Stimulated activated CD4-positive, alpha-beta T cell treated with anti-CD3 and anti-CD28 coated beads, TNF-alpha, amount 100 ng/mL, for 24 hours (primary cell): ENCODE data around the gene IGF2R.

ENCODE experiments used
- DNase-seq, 3 experiments: peaks; one replicate each; pipeline ENCODE4 v3.0.0-alpha.2; 2020; ENCODE audit warnings: low read depth in 3 of 3

The IGF2R gene

GRCh38 chr6:160024152-160024551 lies 55.3 kb downstream of the IGF2R start:
- no peak for DNase-seq

GRCh38 chr6:160027076-160027475 lies 58.2 kb downstream of the IGF2R start:
- no peak for DNase-seq

GRCh38 chr6:160027931-160028330 lies 59.0 kb downstream of the IGF2R start:
- no peak for DNase-seq

- DNase-seq = no peak
These were observed 59.8 kb downstream of the IGF2R start for GRCh38 chr6:160028487-160029275.

- DNase-seq = no peak
These were observed 60.6 kb downstream of the IGF2R start for GRCh38 chr6:160029525-160029924.

- no peak for DNase-seq
These were observed 61.2 kb downstream of the IGF2R start for GRCh38 chr6:160030103-160030502.

GRCh38 chr6:160031442-160031841 lies 62.6 kb downstream of the IGF2R start:
- DNase-seq = no peak

GRCh38 chr6:160031871-160032270 lies 63.0 kb downstream of the IGF2R start:
- no peak for DNase-seq

GRCh38 chr6:160032538-160032937 lies 63.7 kb downstream of the IGF2R start:
- no peak for DNase-seq

- DNase-seq = no peak
These were observed 65.4 kb downstream of the IGF2R start for GRCh38 chr6:160034036-160034930.

- DNase-seq = no peak
These were observed 66.4 kb downstream of the IGF2R start for GRCh38 chr6:160035241-160035640.

- no peak for DNase-seq
These were observed 66.9 kb downstream of the IGF2R start for GRCh38 chr6:160035693-160036330.

- DNase-seq = no peak
These were observed 67.4 kb downstream of the IGF2R start for GRCh38 chr6:160036331-160036695.

- DNase-seq = no peak
These were observed 67.9 kb downstream of the IGF2R start for GRCh38 chr6:160036790-160037206.

- no peak for DNase-seq
These were observed 69.6 kb downstream of the IGF2R start for GRCh38 chr6:160038479-160038878.

- no peak for DNase-seq
These were observed 70.6 kb downstream of the IGF2R start for GRCh38 chr6:160039441-160039840.

GRCh38 chr6:160040055-160040454 lies 71.2 kb downstream of the IGF2R start:
- DNase-seq = no peak

GRCh38 chr6:160040527-160041264 lies 71.8 kb downstream of the IGF2R start:
- no peak for DNase-seq

GRCh38 chr6:160041608-160042007 lies 72.7 kb downstream of the IGF2R start:
- no peak for DNase-seq

- DNase-seq = no peak
These were observed 73.3 kb downstream of the IGF2R start for GRCh38 chr6:160042014-160042773.

GRCh38 chr6:160042788-160043301 lies 74.0 kb downstream of the IGF2R start:
- no peak for DNase-seq
